HK-2 (cell line): ENCODE measurements around the gene TMEM31.
"Not testable (repeated sequence)": the region's sequence is repeated elsewhere in the genome, so short reads cannot be mapped to it uniquely, and the experiment has no call there.

ENCODE experiments used
- DNase-seq: peaks from one replicate; pipeline ENCODE4 v3.0.0-alpha.2; 2018; ENCODE audit not compliant: unreplicated experiment

The TMEM31 gene

GRCh38 chrX:103726477-103726876, 15.8 kb downstream of the TMEM31 start:
- no peak for DNase-seq

DNA sequence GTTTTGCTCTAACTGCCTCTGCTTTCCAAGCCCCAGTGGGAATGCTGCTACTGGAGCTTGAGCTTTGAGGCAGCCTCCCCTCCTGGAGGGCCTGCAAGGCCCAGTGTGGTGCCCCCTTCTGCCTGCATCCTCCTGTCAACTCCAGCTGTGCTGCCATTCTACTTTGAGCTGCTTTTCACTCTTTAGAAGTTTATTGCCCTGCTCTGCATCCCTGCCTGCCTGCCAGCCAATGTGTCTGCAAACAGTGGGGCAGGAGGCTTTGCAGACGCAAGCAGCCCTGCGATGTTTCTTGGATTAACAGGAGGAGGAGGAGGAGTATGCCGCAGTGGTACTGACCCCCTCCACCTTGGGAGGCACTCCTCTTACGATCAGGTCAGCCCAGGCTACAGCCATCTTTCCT, 16.4 kb downstream of the TMEM31 start:
- no peak for DNase-seq

DNA sequence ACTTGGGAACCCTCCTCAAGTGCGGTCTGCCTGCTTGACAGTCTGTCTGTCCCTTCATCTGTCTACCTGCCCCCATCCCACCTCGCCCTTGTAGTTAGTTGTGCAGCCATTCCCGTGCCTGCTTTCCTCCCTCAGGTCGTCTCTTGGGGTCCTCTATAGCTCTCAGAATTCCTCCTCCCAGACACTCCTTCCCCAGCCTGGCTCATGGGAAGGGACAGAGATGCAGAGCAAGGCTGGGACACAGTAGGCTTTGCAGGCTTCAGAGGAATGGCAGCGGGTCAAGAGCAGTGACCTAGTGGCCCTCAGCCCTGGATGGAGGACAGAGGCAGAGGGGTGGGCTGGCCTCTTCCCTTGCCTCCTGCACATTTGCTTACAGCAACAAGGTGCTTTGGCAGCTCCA, 18.3 kb downstream of the TMEM31 start:
- no peak for DNase-seq

DNA sequence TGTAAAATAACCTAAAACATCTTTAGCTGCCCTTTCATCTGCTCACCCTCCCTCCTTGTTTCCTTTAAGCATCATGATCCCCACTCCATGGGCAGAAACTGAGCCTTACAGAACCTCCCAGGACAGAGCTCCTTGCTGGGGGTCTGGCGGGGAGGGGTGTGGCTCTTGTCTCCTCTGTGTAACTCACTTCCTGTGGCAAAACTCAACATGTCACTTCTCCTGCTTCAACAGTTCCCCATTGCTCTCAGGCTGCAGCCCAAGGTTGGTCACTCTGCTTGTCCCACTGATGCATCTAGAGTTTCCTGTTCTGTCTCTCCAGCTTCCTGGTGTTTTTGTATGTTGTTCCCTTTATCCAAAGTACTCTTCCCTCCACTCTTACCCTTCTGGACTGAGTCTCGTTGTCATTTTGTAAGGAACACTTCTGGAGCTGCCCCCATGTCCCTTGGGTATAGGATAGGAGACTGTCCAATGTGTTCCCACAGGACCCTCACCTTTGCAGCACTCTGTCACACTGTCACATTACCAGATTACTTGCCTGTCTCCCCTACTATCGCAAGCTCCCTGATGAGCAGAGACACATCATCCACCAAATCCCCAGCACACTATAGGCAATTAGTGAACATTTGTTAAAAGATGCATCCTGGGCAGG, 19.6 kb downstream of the TMEM31 start:
- no peak for DNase-seq

DNA sequence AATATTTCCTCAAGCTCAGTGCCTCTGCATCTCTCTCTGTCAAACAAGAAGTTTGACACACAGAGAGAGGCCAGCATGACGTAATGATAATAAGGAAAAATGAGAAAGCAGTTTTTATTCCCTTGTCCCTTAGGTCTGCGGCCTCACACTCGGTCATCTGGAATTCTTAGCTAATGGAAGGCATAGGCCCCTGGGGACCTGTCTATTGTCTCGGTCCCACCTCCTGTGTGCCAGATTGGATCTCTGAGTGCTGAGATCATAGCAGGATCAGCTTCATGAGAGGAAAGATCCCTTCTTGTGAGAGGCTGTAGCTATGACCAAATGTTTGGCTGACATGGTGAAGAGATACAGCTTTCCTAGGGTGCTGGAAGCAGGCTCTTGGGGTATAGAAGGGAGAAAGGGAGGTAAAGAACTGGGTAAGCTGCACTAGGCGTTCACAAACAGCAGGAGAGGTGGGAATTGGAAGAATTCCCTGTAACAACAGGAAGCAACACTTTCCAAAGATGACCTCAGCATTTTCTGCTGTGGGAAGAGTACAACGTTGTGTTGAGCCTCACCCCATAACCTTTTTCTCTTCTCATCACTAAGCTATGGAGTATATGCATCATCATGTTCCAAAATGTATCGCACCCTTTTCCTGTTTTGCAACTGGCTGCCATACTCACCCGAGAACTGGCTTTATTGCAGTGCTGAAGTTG, 20.2 kb downstream of the TMEM31 start:
- no peak for DNase-seq

- DNase-seq, result no peak
Observed at GRCh38 chrX:103733017-103733416, 22.3 kb downstream of the TMEM31 start.

DNA sequence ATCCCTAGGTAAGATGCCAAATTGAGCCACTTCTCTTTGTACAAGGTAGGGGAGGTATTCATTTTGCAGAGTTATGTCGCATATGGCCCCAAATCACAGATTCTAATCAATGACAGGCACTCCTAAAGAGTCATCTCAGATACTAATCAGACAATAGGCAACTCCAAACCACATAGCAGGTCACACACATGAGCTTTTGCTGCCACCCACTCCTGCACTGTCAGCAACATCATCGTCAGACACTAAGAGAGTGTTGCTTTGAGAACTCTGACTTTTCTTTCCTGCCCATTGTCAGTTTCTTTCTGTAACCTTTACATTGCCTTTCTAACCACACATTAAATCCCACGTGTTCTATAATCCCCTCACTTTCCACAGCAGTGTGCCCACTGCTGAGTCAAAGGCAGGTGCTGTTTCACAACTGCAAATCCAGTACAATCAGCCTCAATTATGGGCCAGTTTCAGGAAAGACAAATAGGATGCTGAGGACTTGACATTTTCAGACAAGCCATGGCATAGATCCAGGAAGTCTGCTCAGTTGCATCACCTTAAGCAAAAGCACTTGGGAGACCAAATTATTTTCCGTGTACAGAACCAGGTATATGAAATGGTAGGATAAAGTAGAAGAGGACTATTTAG, 23.5 kb downstream of the TMEM31 start:
- no peak for DNase-seq

GRCh38 chrX:103737696-103738095, 27.0 kb downstream of the TMEM31 start:
- no peak for DNase-seq

DNA sequence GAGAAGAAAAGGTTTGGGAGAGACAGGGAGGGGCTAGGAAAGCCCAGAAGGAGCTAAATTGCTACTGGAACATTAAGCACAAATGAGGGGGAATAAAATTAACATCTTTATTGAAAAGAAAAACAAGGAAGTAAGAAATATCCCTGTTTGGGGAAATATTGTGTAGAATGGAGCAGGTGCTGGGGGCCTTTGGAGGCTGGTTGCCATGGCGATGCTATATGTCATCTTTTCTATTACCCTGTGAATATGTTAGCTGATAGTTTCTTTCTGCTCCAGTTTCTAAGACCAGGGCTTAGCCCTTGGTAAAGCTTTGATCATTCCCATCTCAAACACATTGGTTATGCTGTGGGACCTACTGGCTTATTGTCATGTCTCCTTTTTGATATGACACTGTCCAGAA, 28.7 kb downstream of the TMEM31 start:
- DNase-seq, result no peak

DNA sequence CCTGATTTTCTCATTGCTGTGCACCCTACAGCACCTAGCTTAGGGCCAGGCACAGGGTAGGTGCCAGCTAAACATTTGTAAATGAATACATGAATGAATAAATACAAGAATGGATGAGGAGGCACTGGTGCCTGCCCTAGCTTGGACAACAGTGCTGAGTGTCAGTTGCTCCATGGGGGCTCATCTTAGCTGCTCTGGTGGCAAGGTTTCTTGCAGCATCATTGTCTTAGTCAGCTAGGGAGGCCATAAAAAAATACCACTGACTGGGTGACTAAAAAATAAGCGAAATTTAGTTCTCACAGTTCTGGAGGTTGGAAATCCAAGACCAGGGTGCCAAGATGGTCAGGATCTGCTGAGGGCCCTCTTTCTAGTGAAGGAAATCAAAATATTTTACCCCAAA, 31.2 kb downstream of the TMEM31 start:
- DNase-seq, result no peak

- no peak for DNase-seq
Observed at GRCh38 chrX:103742339-103742738, 31.6 kb downstream of the TMEM31 start.

- DNase-seq, result no peak
Observed at GRCh38 chrX:103747163-103747562, 36.5 kb downstream of the TMEM31 start.

DNA sequence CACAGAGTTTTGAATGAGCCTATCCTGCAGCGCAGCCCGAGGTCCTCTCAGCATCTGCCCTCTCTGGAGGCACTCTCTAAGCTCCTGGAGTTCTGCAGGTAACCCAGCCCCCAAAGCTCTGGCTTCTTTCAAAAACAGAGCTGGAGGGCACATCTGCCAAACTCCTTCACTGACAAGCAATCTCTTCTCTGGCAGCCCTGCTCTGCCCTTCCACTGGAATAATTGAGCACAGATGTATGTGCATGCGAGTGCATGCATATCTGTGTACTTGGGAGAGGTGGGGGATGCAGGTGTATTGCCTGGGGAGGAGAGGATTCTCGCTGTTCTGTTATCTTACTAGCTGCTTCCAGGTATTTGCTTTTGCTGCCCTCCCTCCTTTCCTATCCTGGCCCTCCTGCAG, 43.7 kb downstream of the TMEM31 start:
- DNase-seq, result no peak

DNA sequence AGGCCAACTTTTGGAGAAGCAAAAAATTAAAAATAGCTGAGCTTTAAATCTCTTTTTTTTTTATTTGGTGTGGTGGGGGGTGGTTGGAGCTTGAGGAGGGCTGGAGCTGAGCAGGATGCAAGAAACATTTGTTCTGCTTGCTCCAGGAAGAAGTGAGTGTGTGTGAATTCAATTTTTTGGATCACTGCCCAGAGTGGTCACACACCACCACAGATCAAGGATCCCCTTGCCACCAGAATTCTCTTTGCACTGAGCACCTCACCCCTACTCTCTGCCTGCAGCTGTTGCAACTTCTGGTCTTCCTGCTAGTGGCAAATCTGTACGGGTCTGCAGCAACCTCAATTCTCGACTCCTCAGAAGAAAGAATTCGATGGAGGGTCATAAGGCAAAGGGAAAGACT, 46.0 kb downstream of the TMEM31 start:
- no peak for DNase-seq

DNA sequence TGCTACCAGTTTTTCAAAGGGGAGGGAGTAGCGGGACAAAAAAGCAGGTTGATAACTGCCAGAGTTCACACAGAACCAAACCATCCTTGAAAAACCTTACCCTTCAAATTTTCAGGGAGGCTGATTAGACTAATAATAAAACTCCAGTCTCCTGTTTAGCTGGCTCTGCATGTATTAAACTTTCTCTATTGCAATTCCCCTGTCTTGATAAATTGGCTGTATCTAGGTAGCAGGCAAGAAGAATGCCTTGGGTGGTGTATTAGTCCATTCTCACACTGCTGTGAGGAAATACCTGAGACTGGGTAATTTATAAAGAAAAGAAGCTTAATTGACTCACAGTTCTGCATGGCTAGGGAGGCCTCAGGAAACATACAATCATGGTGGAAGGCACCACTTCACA, 47.8 kb downstream of the TMEM31 start:
- DNase-seq, result no peak

GRCh38 chrX:103763541-103763940, 52.8 kb downstream of the TMEM31 start:
- DNase-seq, result not testable (repeated sequence)
